Fibroblast of skin of right quadriceps (primary cell): Measurements from ENCODE around the gene SSTR5.

Source experiments
- DNase-seq: peaks from one replicate; pipeline ENCODE4 v3.0.0-alpha.2; 2013

Gene SSTR5

GRCh38 chr16:1107731-1108130 is 35.2 kb downstream of the SSTR5 start:
- DNase-seq: no peak

GRCh38 chr16:1108299-1109252 is 36.0 kb downstream of the SSTR5 start:
- DNase-seq: no peak

- DNase-seq: no peak
These were observed 37.1 kb downstream of the SSTR5 start for GRCh38 chr16:1109648-1110047.

- DNase-seq: no peak
These were observed 40.1 kb downstream of the SSTR5 start for GRCh38 chr16:1112506-1113184.

- DNase-seq: no peak
These were observed 40.9 kb downstream of the SSTR5 start for GRCh38 chr16:1113489-1113888.

- no peak for DNase-seq
These were observed 41.5 kb downstream of the SSTR5 start for GRCh38 chr16:1113889-1114526.

GRCh38 chr16:1116693-1117077 is 44.1 kb downstream of the SSTR5 start:
- DNase-seq: no peak

GRCh38 chr16:1117176-1117900 is 44.8 kb downstream of the SSTR5 start:
- no peak for DNase-seq

- DNase-seq: no peak
These were observed 45.4 kb downstream of the SSTR5 start for GRCh38 chr16:1117926-1118325.

- DNase-seq: no peak
These were observed 46.6 kb downstream of the SSTR5 start for GRCh38 chr16:1119129-1119528.

GRCh38 chr16:1119766-1120576 is 47.4 kb downstream of the SSTR5 start:
- no peak for DNase-seq

- no peak for DNase-seq
These were observed 48.0 kb downstream of the SSTR5 start for GRCh38 chr16:1120577-1120941.

GRCh38 chr16:1121009-1121408 is 48.5 kb downstream of the SSTR5 start:
- no peak for DNase-seq

GRCh38 chr16:1121601-1122397 is 49.3 kb downstream of the SSTR5 start:
- no peak for DNase-seq

GRCh38 chr16:1122398-1122765 is 49.8 kb downstream of the SSTR5 start:
- no peak for DNase-seq

GRCh38 chr16:1123525-1124230 is 51.1 kb downstream of the SSTR5 start:
- no peak for DNase-seq

- no peak for DNase-seq
These were observed 51.7 kb downstream of the SSTR5 start for GRCh38 chr16:1124291-1124690.

GRCh38 chr16:1124795-1125194 is 52.2 kb downstream of the SSTR5 start:
- DNase-seq: no peak

GRCh38 chr16:1125471-1125870 is 52.9 kb downstream of the SSTR5 start:
- DNase-seq: peak; percentile 6

GRCh38 chr16:1126044-1126443 is 53.5 kb downstream of the SSTR5 start:
- DNase-seq: no peak

GRCh38 chr16:1126586-1126985 is 54.0 kb downstream of the SSTR5 start:
- DNase-seq: no peak
